GM21515 (cell line): ENCODE measurements around the gene MAP4K2.
"Not testable (repeated sequence)": the region's sequence is repeated elsewhere in the genome, so short reads cannot be mapped to it uniquely, and the experiment has no call there.

Experiments used
- ATAC-seq: cut with Tn5 transposase; IDR thresholded peaks from one replicate; pipeline ENCODE4 v1.9.1; 2021; ENCODE audit not compliant: unreplicated experiment

MAP4K2 gene

DNA sequence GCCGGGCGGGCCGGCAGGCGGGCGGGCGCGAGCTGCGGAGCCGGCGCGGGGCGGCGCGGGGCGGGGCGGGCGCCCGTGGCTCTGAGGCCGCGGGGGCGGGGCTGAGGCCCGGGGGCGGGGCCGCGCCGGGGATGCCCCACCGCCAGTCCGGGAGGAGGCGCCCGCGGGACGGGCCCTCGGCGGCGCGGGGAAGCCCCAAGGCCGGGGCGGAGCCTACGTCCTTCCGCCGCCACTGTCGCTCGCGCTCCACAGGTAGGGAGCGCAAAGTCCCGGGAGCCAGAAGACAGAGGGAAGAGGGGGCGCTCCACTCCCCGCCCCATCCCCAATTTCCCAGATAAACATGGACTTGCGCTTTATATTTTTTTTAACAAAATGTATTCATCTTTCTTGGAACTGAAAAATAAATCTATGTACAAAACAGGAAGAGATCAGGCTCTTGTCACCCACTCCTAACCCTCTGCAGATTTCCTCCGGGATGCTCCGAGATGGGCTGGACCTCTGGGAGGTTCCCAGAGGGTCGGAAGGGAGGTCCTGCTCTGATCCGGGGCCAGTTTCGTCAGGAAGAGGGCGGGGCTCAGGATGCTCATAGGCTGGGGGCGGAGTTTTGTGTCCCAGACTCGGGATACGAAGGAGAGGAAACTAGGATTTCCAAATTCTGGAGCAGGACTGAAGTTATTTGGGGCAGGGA is at the start of gene MAP4K2:
Gene MAP4K2, minus strand, starts transcription at position 57 of the 688 bp plus-strand sequence. CDS start 65 bp downstream, outside the sequence.
- ATAC-seq, result peak; percentile 64

DNA sequence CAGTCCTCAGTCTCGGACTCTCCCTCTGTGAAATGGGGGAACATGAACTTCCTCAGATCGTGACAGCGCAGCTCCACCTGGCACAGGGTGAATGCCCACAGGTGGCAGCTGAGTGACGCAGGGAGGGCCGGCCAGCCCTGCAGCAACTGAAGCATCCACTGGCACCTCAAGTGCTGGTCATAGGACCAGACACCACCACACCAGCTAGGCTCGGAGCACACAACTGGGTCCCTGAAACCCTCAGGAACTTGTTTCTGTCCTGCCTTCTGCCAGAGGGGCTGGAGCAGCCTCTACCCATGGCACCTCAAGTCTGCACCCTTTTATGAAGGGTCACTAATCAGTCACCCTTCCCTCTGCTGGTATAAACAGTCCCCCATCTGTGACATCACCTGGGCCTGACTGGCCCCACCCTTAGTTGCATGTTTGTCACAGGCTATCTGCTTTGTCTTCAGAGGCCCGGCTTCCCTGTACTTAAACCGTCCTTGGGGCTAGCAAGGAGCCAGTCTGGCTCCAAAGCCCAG is 48.9 kb upstream of the MAP4K2 start:
- no peak for ATAC-seq

DNA sequence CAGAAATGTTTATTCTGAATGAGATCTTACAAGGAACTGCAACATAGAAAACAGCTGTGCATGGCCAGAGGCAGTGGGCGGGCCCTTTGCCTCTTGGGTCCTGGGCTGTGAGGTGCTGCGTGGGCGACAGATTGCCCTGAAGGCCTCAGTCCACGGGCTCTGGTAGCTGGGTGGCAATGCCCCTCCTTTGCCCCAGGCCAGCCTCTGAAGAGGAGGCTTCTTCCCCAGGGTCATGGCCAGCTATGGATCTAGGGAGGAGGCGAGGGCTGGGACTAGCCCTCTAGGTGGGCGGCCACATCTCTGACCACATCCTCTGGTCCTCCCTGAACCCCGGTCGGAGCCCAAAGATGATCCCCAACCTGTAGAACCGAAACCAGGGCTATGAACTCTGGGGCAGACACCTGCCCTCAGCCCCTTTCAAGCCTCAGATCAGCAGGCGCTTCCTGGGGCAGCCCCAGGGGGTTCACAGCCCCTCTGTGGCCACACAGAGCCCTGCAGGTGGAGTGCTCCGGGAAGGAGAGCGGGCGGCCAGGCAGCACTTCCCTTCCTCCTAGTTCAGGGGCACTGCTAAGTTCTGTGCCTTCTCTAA is 48.1 kb upstream of the MAP4K2 start:
- peak; percentile 54 for ATAC-seq

GRCh38 chr11:64849598-64850356 is 46.8 kb upstream of the MAP4K2 start:
- no peak for ATAC-seq

GRCh38 chr11:64848826-64849597 is 46.0 kb upstream of the MAP4K2 start:
- no peak for ATAC-seq

- ATAC-seq, result no peak
Measured at GRCh38 chr11:64848214-64848825, 45.3 kb upstream of the MAP4K2 start.

DNA sequence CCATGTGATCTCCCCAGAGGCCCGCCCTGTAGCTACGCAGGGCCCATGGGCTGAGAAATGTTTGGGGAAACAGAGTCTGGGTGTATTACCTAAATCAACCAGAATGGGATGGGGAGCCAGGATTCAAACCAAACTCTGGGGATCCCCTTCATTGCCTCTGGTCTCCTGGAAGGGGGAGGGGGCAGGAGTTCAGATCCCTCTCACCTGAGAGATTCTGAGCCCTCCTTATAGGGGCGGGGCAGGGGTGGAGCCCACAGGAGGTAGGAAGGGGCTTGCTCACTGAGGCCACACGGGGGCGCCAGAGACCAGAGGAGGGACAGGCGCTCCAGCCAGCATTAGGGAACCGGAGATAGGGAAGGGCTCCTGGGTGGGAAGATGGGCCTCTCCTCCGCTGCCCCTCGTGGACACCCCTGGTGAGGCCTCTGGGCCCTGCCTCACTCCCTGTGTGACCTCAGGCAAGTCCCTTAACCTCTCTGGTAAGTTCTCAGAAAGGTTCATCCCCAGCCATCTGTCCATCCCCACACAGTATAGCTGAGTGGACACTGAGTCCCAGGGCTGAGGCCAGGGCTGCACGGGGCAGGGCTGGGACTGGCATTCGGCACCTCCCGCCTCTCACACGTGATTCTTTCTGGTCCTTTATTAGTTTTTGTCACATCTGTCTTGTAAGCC is 44.1 kb upstream of the MAP4K2 start:
- ATAC-seq, result peak; percentile 29

GRCh38 chr11:64845776-64846129 is 42.7 kb upstream of the MAP4K2 start:
- ATAC-seq, result not testable (repeated sequence)

DNA sequence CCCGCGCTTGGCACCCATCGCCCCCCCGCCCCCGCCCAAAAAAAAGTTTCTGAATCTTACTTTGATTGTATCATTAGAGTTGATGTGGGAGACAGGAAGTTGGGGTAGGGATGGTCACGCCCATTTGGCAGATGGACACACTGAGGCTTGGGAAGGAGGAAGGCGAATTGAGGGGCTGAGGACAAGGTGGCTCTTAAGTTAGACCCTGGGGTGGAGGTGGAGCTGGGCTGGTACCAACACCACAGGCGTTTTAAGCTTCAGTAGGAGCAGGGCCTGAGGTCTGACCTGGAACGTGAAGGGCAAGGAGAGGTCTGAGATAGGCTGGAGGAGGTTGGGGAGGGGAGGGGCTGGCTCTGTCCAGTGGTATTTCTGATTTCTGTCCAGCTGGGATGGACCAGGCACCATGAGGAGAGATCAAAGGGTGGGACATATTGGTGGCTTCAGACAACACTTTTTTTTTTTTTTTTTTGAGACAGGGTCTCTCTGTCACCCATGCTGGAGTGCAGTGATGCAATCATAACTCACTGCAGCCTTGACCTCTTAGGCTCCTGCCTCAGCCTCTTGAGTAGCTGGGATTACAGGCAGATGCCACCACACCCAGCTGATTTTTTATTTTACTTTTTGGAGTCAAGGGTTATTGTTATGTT is 42.2 kb upstream of the MAP4K2 start:
- no peak for ATAC-seq

- no peak for ATAC-seq
Measured at GRCh38 chr11:64844330-64845128, 41.5 kb upstream of the MAP4K2 start, which contains the start of gene CDC42BPG. Gene CDC42BPG (minus strand): TSS chr11:64844653. CDS start chr11:64844569, 84 bp downstream.

- ATAC-seq, result no peak
Measured at GRCh38 chr11:64843686-64844329, 40.8 kb upstream of the MAP4K2 start.

DNA sequence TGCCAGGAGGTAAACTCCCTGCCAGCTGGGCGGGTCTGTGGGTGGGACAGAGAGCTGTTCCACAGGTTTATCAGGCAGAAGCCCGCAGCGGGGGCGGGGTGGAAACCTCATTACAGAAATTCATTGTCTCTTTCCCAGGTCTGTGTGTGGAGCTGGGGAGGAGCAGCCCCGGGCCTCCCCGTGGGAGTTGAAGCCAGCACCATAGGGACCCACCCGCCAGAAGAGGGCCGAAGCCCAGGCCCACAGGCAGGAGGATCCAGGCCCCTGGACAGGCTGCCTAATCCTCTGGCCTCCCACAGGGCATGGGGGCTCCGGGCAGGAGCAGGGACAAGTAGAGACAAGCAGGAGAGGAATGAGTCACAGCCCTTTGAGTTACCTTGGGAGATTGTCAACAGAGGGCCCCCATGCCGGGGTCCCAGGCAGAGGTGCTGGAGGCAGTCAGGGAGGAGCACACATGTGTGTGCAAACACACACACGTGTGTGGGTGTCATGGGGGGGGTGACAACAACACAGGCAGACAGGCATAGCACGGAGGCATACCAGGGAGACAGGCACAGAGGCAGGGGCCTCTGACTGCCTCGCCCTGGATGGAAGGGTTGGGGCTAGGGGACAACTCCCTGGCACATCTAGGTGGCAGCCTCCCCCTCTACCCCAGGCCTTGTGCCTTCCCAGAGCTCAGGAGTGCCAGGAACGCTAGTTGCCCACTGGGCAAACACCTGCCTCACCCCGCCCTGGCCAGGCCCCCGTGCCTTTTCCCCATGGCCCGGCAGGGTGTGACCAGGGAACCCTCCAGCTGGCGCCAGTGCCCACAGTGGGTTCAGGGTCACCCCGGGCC is 40.1 kb upstream of the MAP4K2 start:
- no peak for ATAC-seq

- no peak for ATAC-seq
Measured at GRCh38 chr11:64842366-64842759, 39.3 kb upstream of the MAP4K2 start.

GRCh38 chr11:64841592-64842365 is 38.8 kb upstream of the MAP4K2 start:
- ATAC-seq, result no peak

DNA sequence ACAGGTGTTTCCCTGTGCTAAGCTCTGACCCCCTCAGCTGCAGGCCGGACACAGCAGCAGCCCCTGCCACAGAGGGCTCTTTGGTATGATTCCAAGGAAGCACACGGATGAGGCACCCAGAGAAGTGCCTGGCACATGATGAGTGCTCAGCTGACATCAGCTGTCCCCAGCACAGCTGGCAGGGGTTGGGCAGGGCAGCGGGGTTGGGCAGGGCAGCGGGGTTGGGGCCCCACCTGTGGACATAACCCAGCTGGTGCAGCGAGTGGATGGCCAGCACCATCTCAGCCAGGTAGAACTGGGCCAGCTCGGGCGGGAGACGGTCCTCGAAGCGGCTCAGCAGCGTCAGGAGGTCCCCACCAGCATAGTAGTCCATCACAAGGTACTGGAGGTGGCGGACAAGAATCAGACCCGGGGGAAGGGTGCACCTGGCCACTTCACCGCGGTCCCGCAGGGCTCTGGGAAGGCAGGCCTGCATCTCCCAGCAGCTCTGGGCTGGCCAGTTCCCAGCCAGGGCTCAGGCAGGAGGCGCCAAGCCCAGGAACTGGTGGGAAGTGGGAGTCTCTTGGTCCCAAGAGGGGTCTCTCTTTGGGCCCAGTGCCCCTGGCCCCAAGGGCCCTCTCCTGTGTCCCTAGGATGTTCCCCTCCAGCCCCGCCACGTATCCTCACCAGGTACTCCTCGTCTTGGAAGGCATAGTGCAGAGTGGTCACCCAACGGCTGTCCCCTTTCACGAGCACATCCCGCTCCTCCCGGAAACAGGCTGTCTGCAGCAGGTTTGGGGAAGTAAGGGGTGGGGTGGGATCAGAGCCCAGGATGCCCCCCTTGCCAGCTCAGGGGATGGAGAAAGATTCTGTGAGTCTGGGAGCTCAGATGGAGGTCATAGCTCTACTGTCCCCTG is 37.1 kb upstream of the MAP4K2 start:
- ATAC-seq, result no peak

- no peak for ATAC-seq
Measured at GRCh38 chr11:64839335-64839734, 36.3 kb upstream of the MAP4K2 start.
